Vagina (tissue), 2 donors: ENCODE results near the gene FH.

Experiments used
- POLR2A ChIP-seq, 2 donors: fragments of 450-650 bp; IDR thresholded peaks; one replicate each; pipeline ENCODE4 v1.6.1; 2017; ENCODE audit warnings: antibody characterized with exemption in 2 of 2, mild to moderate bottlenecking in 2 of 2, moderate library complexity in 2 of 2
- POLR2AphosphoS5 ChIP-seq, 2 donors: sonication (generic); formaldehyde crosslinking; IDR thresholded peaks; one replicate each; pipeline ENCODE4 v1.9.0; 2017; ENCODE audit warnings: antibody characterized with exemption in 2 of 2, mild to moderate bottlenecking in 2 of 2, low read depth in 1 of 2; ENCODE audit not compliant: insufficient read depth in 1 of 2
- TF ChIP-seq, protein P1 (sequence below), 3 experiments: fragments of 450-650 bp in 2 of 3; fragments of 200-600 bp in 1 of 3; sonication (generic) in 1 of 3; IDR thresholded peaks; one replicate each; pipeline ENCODE4 v1.5.1; 2017 to 2019; ENCODE audit warnings: antibody characterized with exemption in 3 of 3, mild to moderate bottlenecking in 2 of 3, moderate library complexity in 2 of 3

DNA sequence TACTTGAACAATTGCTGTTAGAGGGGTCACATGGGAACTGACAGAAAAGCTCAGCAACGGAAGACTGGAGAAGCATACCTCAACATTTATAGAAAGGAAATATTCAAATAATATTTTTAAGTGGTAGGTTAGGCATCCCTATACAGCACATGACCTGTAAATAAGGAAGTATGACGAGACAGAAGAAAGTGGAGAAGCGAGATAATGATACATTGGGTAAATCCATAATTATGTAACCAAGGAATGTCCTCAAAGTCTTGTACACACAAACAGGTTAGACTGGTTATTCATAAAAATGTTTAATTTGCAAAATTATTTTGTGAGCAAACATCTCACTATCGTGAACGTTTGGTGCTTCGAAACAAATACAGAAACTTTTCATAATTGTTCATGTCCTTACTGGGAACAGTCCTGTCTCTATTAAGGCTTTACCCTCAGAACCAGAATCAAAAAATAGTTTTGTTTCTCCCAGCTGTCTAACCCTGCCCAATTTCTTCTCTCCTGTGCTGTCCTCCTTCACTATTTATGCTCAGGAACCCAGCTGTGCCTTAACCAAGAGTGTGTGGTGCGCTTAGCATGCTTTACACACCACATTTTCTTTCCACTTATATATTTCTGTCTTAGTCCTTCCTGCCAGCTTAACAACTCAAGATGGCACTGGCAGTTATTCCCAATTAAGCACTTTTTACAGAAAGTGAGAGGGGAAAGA is 22.8 kb upstream of the FH start:
- TF ChIP-seq, protein P1, sequence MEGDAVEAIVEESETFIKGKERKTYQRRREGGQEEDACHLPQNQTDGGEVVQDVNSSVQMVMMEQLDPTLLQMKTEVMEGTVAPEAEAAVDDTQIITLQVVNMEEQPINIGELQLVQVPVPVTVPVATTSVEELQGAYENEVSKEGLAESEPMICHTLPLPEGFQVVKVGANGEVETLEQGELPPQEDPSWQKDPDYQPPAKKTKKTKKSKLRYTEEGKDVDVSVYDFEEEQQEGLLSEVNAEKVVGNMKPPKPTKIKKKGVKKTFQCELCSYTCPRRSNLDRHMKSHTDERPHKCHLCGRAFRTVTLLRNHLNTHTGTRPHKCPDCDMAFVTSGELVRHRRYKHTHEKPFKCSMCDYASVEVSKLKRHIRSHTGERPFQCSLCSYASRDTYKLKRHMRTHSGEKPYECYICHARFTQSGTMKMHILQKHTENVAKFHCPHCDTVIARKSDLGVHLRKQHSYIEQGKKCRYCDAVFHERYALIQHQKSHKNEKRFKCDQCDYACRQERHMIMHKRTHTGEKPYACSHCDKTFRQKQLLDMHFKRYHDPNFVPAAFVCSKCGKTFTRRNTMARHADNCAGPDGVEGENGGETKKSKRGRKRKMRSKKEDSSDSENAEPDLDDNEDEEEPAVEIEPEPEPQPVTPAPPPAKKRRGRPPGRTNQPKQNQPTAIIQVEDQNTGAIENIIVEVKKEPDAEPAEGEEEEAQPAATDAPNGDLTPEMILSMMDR (IDR thresholded peaks at IDR 0.05), result no peak
- TF ChIP-seq POLR2A (IDR thresholded peaks at IDR 0.05) (no peak), POLR2AphosphoS5 (IDR thresholded peaks at IDR 0.05; ENCODE audit: insufficient read depth in 1 of 2, low read depth in 1 of 2) (peak in 1 of 2 donors; percentile 24)
